ENCODE measurements around the gene TCF4.

The TCF4 gene

GRCh38 chr18:55306359-55307024, 281.5 kb downstream of the TCF4 start:
- Histone ChIP-seq H3K4me1 (ENCODE audit: control extremely low read depth in 1 of 4, control insufficient read depth in 4 of 4, insufficient read depth in 4 of 4, low read length in 3 of 4) (no peaks in the 10 kb centered on the region), H3K27me3 (replicated peaks in 2 of 5; ENCODE audit: control insufficient read depth in 4 of 5, insufficient read depth in 5 of 5, low read length in 4 of 5) (no peaks in the 10 kb centered on the region), H3K27ac (ENCODE audit: insufficient read depth in 1 of 2, low read depth in 1 of 2, low read length in 2 of 2, poor library complexity in 1 of 2, severe bottlenecking in 2 of 2) (no peak overlapping the region), H3K36me3 (ENCODE audit: control insufficient read depth in 4 of 4, insufficient read depth in 4 of 4, low read length in 3 of 4) (peaks cover 0 to 3% (median 0%) of the 10 kb centered on the region in 4 experiments), H3K4me3 (ENCODE audit: control insufficient read depth in 1 of 7, extremely low read depth in 1 of 7, insufficient read depth in 4 of 7, low read depth in 2 of 7, low read length in 6 of 7) (no peak overlapping the region), H3K9me3 (ENCODE audit: control extremely low read depth in 1 of 5, control insufficient read depth in 4 of 5, insufficient read depth in 2 of 5, low read depth in 1 of 5, low read length in 4 of 5) (no peaks in the 10 kb centered on the region)
- DNase-seq = no peak
- POLR2A ChIA-PET = no interaction called here
- CTCF ChIA-PET = interaction anchor here (1.4 kb wide), 1 partner anchor 20 kb away, joined by 3 read pairs; no protein-coding TSS in a partner anchor
- no CpG with 5 or more reads among the region's 2 CpGs for WGBS (ENCODE audit: insufficient coverage)

GRCh38 chr18:55302167-55302833, 285.7 kb downstream of the TCF4 start:
- CTCF ChIA-PET = interaction anchor here (1.0 kb wide), 1 partner anchor 28 kb away, joined by 3 read pairs; no protein-coding TSS in a partner anchor
- H3K36me3 ChIP-seq (ENCODE audit: control insufficient read depth in 4 of 4, insufficient read depth in 4 of 4, low read length in 3 of 4) = peaks cover 0 to 6% (median under 1%) of the 10 kb centered on the region in 4 experiments
- no peak overlapping the region for H3K4me3 ChIP-seq (ENCODE audit: control insufficient read depth in 1 of 7, extremely low read depth in 1 of 7, insufficient read depth in 4 of 7, low read depth in 2 of 7, low read length in 6 of 7)
- no peak overlapping the region for H3K27ac ChIP-seq (ENCODE audit: insufficient read depth in 1 of 2, low read depth in 1 of 2, low read length in 2 of 2, poor library complexity in 1 of 2, severe bottlenecking in 2 of 2)
- no peak for DNase-seq
- WGBS (ENCODE audit: insufficient coverage) = 98% methylated on average over 8 of the region's 11 CpGs
- POLR2A ChIA-PET = interaction anchor here (0.6 kb wide), 1 partner anchor 119 kb away, joined by 3 read pairs; no protein-coding TSS in a partner anchor
- no peaks in the 10 kb centered on the region for H3K27me3 ChIP-seq (replicated peaks in 2 of 5; ENCODE audit: control insufficient read depth in 4 of 5, insufficient read depth in 5 of 5, low read length in 4 of 5)
- no peaks in the 10 kb centered on the region for H3K4me1 ChIP-seq (ENCODE audit: control extremely low read depth in 1 of 4, control insufficient read depth in 4 of 4, insufficient read depth in 4 of 4, low read length in 3 of 4)
- H3K9me3 ChIP-seq (ENCODE audit: control extremely low read depth in 1 of 5, control insufficient read depth in 4 of 5, insufficient read depth in 2 of 5, low read depth in 1 of 5, low read length in 4 of 5) = no peaks in the 10 kb centered on the region

- POLR2A ChIA-PET = interaction anchor here (0.6 kb wide), 1 partner anchor 267 kb away, joined by 3 read pairs; no protein-coding TSS in a partner anchor
- H3K4me1 ChIP-seq (ENCODE audit: control extremely low read depth in 1 of 4, control insufficient read depth in 4 of 4, insufficient read depth in 4 of 4, low read length in 3 of 4) = no peaks in the 10 kb centered on the region
- CTCF ChIA-PET = interaction anchor here (1.0 kb wide), 1 partner anchor 27 kb away, joined by 3 read pairs; no protein-coding TSS in a partner anchor
These were observed 286.2 kb downstream of the TCF4 start for GRCh38 chr18:55301824-55302166.

GRCh38 chr18:55300936-55301531, 287.0 kb downstream of the TCF4 start:
- Histone ChIP-seq H3K9me3 (ENCODE audit: control extremely low read depth in 1 of 5, control insufficient read depth in 4 of 5, insufficient read depth in 2 of 5, low read depth in 1 of 5, low read length in 4 of 5) (no peaks in the 10 kb centered on the region), H3K27ac (ENCODE audit: insufficient read depth in 1 of 2, low read depth in 1 of 2, low read length in 2 of 2, poor library complexity in 1 of 2, severe bottlenecking in 2 of 2) (no peak overlapping the region), H3K4me3 (ENCODE audit: control insufficient read depth in 1 of 7, extremely low read depth in 1 of 7, insufficient read depth in 4 of 7, low read depth in 2 of 7, low read length in 6 of 7) (no peak overlapping the region), H3K4me1 (ENCODE audit: control extremely low read depth in 1 of 4, control insufficient read depth in 4 of 4, insufficient read depth in 4 of 4, low read length in 3 of 4) (no peaks in the 10 kb centered on the region), H3K36me3 (ENCODE audit: control insufficient read depth in 4 of 4, insufficient read depth in 4 of 4, low read length in 3 of 4) (peaks cover 0 to 6% (median under 1%) of the 10 kb centered on the region in 4 experiments), H3K27me3 (replicated peaks in 2 of 5; ENCODE audit: control insufficient read depth in 4 of 5, insufficient read depth in 5 of 5, low read length in 4 of 5) (no peaks in the 10 kb centered on the region)
- ChIA-PET POLR2A (interaction anchor here (0.6 kb wide), 1 partner anchor 268 kb away, joined by 3 read pairs; no protein-coding TSS in a partner anchor), CTCF (interaction anchor here (1.0 kb wide), 1 partner anchor 27 kb away, joined by 3 read pairs; no protein-coding TSS in a partner anchor)
- 99% methylated on average over 9 of the region's 14 CpGs for WGBS (ENCODE audit: insufficient coverage)
- DNase-seq = no peak

More at GRCh38 chr18:55301824-55302166, 286.2 kb downstream of the TCF4 start:
- no peak overlapping the region for H3K4me3 ChIP-seq (ENCODE audit: control insufficient read depth in 1 of 7, extremely low read depth in 1 of 7, insufficient read depth in 4 of 7, low read depth in 2 of 7, low read length in 6 of 7)
- peaks cover 0 to 6% (median under 1%) of the 10 kb centered on the region in 4 experiments for H3K36me3 ChIP-seq (ENCODE audit: control insufficient read depth in 4 of 4, insufficient read depth in 4 of 4, low read length in 3 of 4)
- no peaks in the 10 kb centered on the region for H3K27me3 ChIP-seq (replicated peaks in 2 of 5; ENCODE audit: control insufficient read depth in 4 of 5, insufficient read depth in 5 of 5, low read length in 4 of 5)
- H3K9me3 ChIP-seq (ENCODE audit: control extremely low read depth in 1 of 5, control insufficient read depth in 4 of 5, insufficient read depth in 2 of 5, low read depth in 1 of 5, low read length in 4 of 5) = no peaks in the 10 kb centered on the region
- 95% methylated on average over 5 of the region's 8 CpGs for WGBS (ENCODE audit: insufficient coverage)
- DNase-seq = no peak
- no peak overlapping the region for H3K27ac ChIP-seq (ENCODE audit: insufficient read depth in 1 of 2, low read depth in 1 of 2, low read length in 2 of 2, poor library complexity in 1 of 2, severe bottlenecking in 2 of 2)

DNA sequence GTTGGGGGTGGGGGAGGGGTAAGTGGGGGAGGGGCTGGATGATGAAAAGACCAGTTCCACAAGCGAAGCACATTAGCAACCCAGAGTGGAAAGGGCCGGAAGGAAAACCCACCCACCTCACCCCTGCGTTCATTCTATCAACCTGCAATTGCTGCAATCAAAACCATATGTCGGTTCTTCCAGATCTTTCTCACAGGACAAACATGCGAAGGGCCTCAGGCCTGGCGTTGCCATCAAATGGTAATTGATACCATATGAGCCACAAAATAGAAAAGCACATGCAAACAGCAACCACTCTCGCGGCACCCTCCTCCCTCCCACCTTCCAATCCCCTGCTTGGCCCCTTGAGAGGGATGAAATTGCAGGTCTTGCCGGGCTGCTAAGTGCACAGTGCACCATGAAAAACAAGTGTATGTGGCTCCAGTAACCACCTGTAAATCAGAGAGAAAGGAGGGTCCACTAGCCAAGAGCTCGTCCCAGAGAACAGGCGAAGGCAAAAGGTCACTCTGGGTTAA, 287.5 kb downstream of the TCF4 start:
- 100% methylated on average over 5 of the region's 11 CpGs for WGBS (ENCODE audit: insufficient coverage)
- POLR2A ChIA-PET = no interaction called here
- Histone ChIP-seq H3K36me3 (ENCODE audit: control insufficient read depth in 4 of 4, insufficient read depth in 4 of 4, low read length in 3 of 4) (peaks cover 0 to 6% (median under 1%) of the 10 kb centered on the region in 4 experiments), H3K27me3 (replicated peaks in 2 of 5; ENCODE audit: control insufficient read depth in 4 of 5, insufficient read depth in 5 of 5, low read length in 4 of 5) (no peaks in the 10 kb centered on the region), H3K27ac (ENCODE audit: insufficient read depth in 1 of 2, low read depth in 1 of 2, low read length in 2 of 2, poor library complexity in 1 of 2, severe bottlenecking in 2 of 2) (no peak overlapping the region), H3K4me3 (ENCODE audit: control insufficient read depth in 1 of 7, extremely low read depth in 1 of 7, insufficient read depth in 4 of 7, low read depth in 2 of 7, low read length in 6 of 7) (no peak overlapping the region), H3K4me1 (ENCODE audit: control extremely low read depth in 1 of 4, control insufficient read depth in 4 of 4, insufficient read depth in 4 of 4, low read length in 3 of 4) (no peaks in the 10 kb centered on the region), H3K9me3 (ENCODE audit: control extremely low read depth in 1 of 5, control insufficient read depth in 4 of 5, insufficient read depth in 2 of 5, low read depth in 1 of 5, low read length in 4 of 5) (no peaks in the 10 kb centered on the region)
- CTCF ChIA-PET = no interaction called here
- DNase-seq = no peak

DNA sequence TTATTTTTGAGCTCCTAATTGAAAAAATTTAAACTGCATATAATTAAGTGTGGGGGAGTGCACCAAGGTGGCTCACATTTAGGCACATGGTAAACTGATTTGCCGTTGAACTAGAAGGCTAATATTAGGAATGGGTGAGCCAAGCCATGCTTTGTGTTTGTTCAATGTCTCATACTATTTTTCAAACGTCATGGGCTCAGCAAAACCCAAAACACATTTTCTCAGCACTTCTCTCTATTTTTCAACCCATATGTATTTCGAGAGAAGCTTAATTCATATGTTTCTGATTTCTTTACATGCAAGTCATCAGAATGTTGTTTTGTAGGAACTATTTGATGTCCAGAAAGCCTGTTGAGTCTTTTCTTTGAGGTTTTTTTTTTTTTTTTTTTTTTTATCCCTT, 291.2 kb downstream of the TCF4 start:
- ChIA-PET CTCF (interaction anchor here (1.2 to 1.6 kb wide), 2 partner anchors 9 to 18 kb away, joined by 3 read pairs; no protein-coding TSS in a partner anchor), POLR2A (interaction anchor here (1.3 kb wide), 1 partner anchor 10 kb away, joined by 3 read pairs; no protein-coding TSS in a partner anchor)
- DNase-seq = no peak
- no peaks in the 10 kb centered on the region for H3K4me1 ChIP-seq (ENCODE audit: control extremely low read depth in 1 of 4, control insufficient read depth in 4 of 4, insufficient read depth in 4 of 4, low read length in 3 of 4)
- H3K4me3 ChIP-seq (ENCODE audit: control insufficient read depth in 1 of 7, extremely low read depth in 1 of 7, insufficient read depth in 4 of 7, low read depth in 2 of 7, low read length in 6 of 7) = no peak overlapping the region
- H3K9me3 ChIP-seq (ENCODE audit: control extremely low read depth in 1 of 5, control insufficient read depth in 4 of 5, insufficient read depth in 2 of 5, low read depth in 1 of 5, low read length in 4 of 5) = no peaks in the 10 kb centered on the region
- 100% methylated on average over 2 of the region's 3 CpGs for WGBS (ENCODE audit: insufficient coverage)
- H3K36me3 ChIP-seq (ENCODE audit: control insufficient read depth in 4 of 4, insufficient read depth in 4 of 4, low read length in 3 of 4) = peaks cover 2 to 9% (median 5%) of the 10 kb centered on the region in 4 experiments
- H3K27me3 ChIP-seq (replicated peaks in 2 of 5; ENCODE audit: control insufficient read depth in 4 of 5, insufficient read depth in 5 of 5, low read length in 4 of 5) = no peaks in the 10 kb centered on the region
- H3K27ac ChIP-seq (ENCODE audit: insufficient read depth in 1 of 2, low read depth in 1 of 2, low read length in 2 of 2, poor library complexity in 1 of 2, severe bottlenecking in 2 of 2) = no peak overlapping the region
